Measurements from ENCODE around the gene MYO9B.

The MYO9B gene

GRCh38 chr19:17197666-17198065, 122.1 kb downstream of the MYO9B start:
- H3K4me3 ChIP-seq (ENCODE audit: insufficient read depth, low read length, poor library complexity, severe bottlenecking) = no peak overlapping the region
- H3K36me3 ChIP-seq (ENCODE audit: low read length) = no peaks in the 10 kb centered on the region
- H3K9ac ChIP-seq (ENCODE audit: low read length) = no peak overlapping the region
- H2AFZ ChIP-seq (ENCODE audit: low read depth, low read length, severe bottlenecking) = no peak overlapping the region
- TF ChIP-seq EZH2phosphoT487 (conservative IDR thresholded peaks at IDR 0.05; ENCODE audit: low read length) (no peak), CTCF (IDR thresholded peaks at IDR 0.05; ENCODE audit: insufficient read depth, low read length, poor library complexity, severe bottlenecking) (no peak)
- H4K20me1 ChIP-seq (ENCODE audit: low read depth, low read length) = no peaks in the 10 kb centered on the region
- H3F3A ChIP-seq (ENCODE audit: insufficient read depth) = no peaks in the 10 kb centered on the region
- H3K27me3 ChIP-seq (ENCODE audit: low read length) = no peaks in the 10 kb centered on the region
- H3K4me2 ChIP-seq (ENCODE audit: low read depth, low read length, poor library complexity, severe bottlenecking) = no peak overlapping the region
- H3K27ac ChIP-seq (ENCODE audit: low read depth, low read length) = no peak overlapping the region
- no peaks in the 10 kb centered on the region for H3K79me2 ChIP-seq (ENCODE audit: insufficient read depth, low read length)
- no peaks in the 10 kb centered on the region for H3K9me3 ChIP-seq (ENCODE audit: insufficient read depth, low read length)
- no peaks in the 10 kb centered on the region for H3K9me2 ChIP-seq (replicated peaks; ENCODE audit: insufficient read depth, low read length)

GRCh38 chr19:17200408-17201079, 125.0 kb downstream of the MYO9B start:
- Histone ChIP-seq H2AFZ (ENCODE audit: low read depth, low read length, severe bottlenecking) (no peak overlapping the region), H3K27ac (ENCODE audit: low read depth, low read length) (no peak overlapping the region), H3K27me3 (ENCODE audit: low read length) (no peaks in the 10 kb centered on the region), H3K9me3 (ENCODE audit: insufficient read depth, low read length) (no peaks in the 10 kb centered on the region), H4K20me1 (ENCODE audit: low read depth, low read length) (no peaks in the 10 kb centered on the region), H3K4me3 (ENCODE audit: insufficient read depth, low read length, poor library complexity, severe bottlenecking) (no peak overlapping the region), H3K4me2 (ENCODE audit: low read depth, low read length, poor library complexity, severe bottlenecking) (no peak overlapping the region), H3K9ac (ENCODE audit: low read length) (no peak overlapping the region), H3K79me2 (ENCODE audit: insufficient read depth, low read length) (no peaks in the 10 kb centered on the region), H3F3A (ENCODE audit: insufficient read depth) (no peaks in the 10 kb centered on the region), H3K9me2 (replicated peaks; ENCODE audit: insufficient read depth, low read length) (no peaks in the 10 kb centered on the region), H3K36me3 (ENCODE audit: low read length) (no peaks in the 10 kb centered on the region)
- TF ChIP-seq EZH2phosphoT487 (conservative IDR thresholded peaks at IDR 0.05; ENCODE audit: low read length) (no peak), CTCF (IDR thresholded peaks at IDR 0.05; ENCODE audit: insufficient read depth, low read length, poor library complexity, severe bottlenecking) (no peak)

DNA sequence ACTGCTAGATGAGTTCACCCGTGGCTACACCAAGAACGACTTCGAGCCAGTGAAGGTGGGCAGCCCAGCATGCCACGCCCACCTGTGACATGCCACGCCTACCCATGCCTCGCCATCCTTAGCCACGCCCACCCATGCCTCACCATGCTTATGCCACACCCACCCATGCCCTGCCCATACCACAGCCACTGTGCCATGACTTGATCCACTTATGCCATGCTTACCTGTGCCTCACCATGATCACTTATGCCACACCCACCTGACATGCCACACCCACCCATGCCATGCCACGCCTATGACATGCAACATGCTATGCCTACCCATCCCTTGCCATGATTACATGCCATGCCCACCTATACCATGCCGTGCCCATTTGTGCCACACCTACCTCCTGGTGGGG, 126.7 kb downstream of the MYO9B start:
- H4K20me1 ChIP-seq (ENCODE audit: low read depth, low read length) = no peaks in the 10 kb centered on the region
- no peaks in the 10 kb centered on the region for H3K79me2 ChIP-seq (ENCODE audit: insufficient read depth, low read length)
- H3K4me2 ChIP-seq (ENCODE audit: low read depth, low read length, poor library complexity, severe bottlenecking) = no peak overlapping the region
- no peaks in the 10 kb centered on the region for H3K9me2 ChIP-seq (replicated peaks; ENCODE audit: insufficient read depth, low read length)
- H3K27me3 ChIP-seq (ENCODE audit: low read length) = no peaks in the 10 kb centered on the region
- H3K9ac ChIP-seq (ENCODE audit: low read length) = no peak overlapping the region
- TF ChIP-seq EZH2phosphoT487 (conservative IDR thresholded peaks at IDR 0.05; ENCODE audit: low read length) (no peak), CTCF (IDR thresholded peaks at IDR 0.05; ENCODE audit: insufficient read depth, low read length, poor library complexity, severe bottlenecking) (no peak)
- no peak overlapping the region for H2AFZ ChIP-seq (ENCODE audit: low read depth, low read length, severe bottlenecking)
- H3K9me3 ChIP-seq (ENCODE audit: insufficient read depth, low read length) = no peaks in the 10 kb centered on the region
- no peaks in the 10 kb centered on the region for H3K36me3 ChIP-seq (ENCODE audit: low read length)
- no peaks in the 10 kb centered on the region for H3F3A ChIP-seq (ENCODE audit: insufficient read depth)
- no peak overlapping the region for H3K27ac ChIP-seq (ENCODE audit: low read depth, low read length)
- H3K4me3 ChIP-seq (ENCODE audit: insufficient read depth, low read length, poor library complexity, severe bottlenecking) = no peak overlapping the region
